Loucy (cell line): ENCODE results near the gene CIB4.

Experiments
- EZH2phosphoT487 ChIP-seq: fragments of 200-600 bp; IDR thresholded peaks from 2 replicates; pipeline ENCODE4 v1.6.1; 2018; ENCODE audit warnings: antibody characterized with exemption, mild to moderate bottlenecking, moderate library complexity, borderline replicate concordance
- TF ChIP-seq, protein P1 (sequence below): fragments of 200-600 bp; sonication (generic); conservative IDR thresholded peaks from 2 replicates; pipeline ENCODE4 v1.5.1; 2014; ENCODE audit warnings: mild to moderate bottlenecking, antibody characterized with exemption, low read length

DNA sequence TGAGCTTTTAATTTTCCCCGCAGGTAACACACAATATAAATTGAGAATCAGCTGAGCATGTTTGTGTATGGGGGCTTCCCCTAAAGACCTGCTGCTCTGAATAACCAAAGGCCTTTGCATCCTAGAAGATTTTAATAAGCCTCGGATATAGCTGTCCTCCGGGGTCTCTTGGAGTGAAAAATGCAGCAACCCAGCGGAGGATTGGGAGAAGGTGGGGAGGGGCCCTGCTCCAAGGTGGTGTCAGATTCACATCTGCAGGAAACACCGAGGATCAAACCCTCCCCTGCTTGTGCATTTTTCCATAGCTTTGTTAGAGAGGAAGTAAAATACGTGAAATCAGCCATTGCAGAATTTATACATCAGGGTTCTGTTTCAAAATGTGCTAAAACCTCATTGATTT, 100.2 kb downstream of the CIB4 start:
- TF ChIP-seq, protein P1, sequence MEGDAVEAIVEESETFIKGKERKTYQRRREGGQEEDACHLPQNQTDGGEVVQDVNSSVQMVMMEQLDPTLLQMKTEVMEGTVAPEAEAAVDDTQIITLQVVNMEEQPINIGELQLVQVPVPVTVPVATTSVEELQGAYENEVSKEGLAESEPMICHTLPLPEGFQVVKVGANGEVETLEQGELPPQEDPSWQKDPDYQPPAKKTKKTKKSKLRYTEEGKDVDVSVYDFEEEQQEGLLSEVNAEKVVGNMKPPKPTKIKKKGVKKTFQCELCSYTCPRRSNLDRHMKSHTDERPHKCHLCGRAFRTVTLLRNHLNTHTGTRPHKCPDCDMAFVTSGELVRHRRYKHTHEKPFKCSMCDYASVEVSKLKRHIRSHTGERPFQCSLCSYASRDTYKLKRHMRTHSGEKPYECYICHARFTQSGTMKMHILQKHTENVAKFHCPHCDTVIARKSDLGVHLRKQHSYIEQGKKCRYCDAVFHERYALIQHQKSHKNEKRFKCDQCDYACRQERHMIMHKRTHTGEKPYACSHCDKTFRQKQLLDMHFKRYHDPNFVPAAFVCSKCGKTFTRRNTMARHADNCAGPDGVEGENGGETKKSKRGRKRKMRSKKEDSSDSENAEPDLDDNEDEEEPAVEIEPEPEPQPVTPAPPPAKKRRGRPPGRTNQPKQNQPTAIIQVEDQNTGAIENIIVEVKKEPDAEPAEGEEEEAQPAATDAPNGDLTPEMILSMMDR, result no peak
- TF ChIP-seq EZH2phosphoT487, result no peak
